GM18505 (cell line): ENCODE results near the gene TEKT4.
"Not testable (repeated sequence)": the region's sequence is repeated elsewhere in the genome, so short reads cannot be mapped to it uniquely, and the experiment has no call there.

ENCODE experiments used
- ATAC-seq: cut with Tn5 transposase; IDR thresholded peaks from one replicate; pipeline ENCODE4 v1.9.1; 2021; ENCODE audit not compliant: unreplicated experiment
- POLR2A ChIP-seq: IDR thresholded peaks from 4 replicates; pipeline ENCODE4 v1.6.1; 2011; ENCODE audit warnings: borderline replicate concordance; ENCODE audit not compliant: insufficient read depth, insufficient read length; ENCODE audit errors: extremely low read depth

TEKT4 gene, protein sequence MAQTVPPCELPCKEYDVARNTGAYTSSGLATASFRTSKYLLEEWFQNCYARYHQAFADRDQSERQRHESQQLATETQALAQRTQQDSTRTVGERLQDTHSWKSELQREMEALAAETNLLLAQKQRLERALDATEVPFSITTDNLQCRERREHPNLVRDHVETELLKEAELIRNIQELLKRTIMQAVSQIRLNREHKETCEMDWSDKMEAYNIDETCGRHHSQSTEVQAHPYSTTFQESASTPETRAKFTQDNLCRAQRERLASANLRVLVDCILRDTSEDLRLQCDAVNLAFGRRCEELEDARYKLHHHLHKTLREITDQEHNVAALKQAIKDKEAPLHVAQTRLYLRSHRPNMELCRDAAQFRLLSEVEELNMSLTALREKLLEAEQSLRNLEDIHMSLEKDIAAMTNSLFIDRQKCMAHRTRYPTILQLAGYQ

DNA sequence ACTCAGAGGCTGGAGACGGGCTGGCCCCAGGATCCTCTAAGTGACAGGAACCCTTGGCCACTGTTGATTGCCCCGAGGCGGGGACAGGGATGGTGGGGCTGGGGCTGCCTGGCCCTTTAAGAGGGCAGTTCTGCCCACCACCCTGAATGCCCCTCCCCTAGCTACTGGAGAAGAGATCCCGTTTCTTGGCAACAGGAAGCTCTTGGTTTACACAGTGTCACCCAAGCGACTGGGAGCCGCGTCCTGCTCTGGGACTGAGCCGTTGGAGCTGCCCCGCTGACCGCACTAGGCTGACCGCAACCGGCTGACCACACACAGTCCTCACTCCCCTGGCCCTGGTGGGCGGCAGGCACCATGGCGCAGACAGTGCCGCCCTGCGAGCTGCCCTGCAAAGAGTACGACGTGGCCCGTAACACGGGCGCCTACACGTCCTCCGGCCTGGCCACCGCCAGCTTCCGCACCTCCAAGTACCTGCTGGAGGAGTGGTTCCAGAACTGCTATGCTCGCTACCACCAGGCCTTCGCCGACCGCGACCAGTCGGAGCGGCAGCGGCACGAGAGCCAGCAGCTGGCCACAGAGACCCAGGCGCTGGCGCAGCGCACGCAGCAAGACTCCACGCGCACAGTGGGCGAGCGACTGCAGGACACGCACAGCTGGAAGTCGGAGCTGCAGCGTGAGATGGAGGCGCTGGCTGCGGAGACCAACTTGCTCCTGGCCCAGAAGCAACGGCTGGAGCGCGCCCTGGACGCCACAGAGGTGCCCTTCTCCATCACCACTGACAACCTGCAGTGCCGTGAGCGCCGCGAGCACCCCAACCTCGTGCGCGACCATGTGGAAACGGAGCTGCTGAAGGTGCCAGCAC, at the start of gene TEKT4:
Gene TEKT4, plus strand, starts transcription at position 205 of the 862 bp plus-strand sequence. Its CDS starts 150 bp downstream, at position 355.
- no peak for TF ChIP-seq POLR2A
- no peak for ATAC-seq

DNA sequence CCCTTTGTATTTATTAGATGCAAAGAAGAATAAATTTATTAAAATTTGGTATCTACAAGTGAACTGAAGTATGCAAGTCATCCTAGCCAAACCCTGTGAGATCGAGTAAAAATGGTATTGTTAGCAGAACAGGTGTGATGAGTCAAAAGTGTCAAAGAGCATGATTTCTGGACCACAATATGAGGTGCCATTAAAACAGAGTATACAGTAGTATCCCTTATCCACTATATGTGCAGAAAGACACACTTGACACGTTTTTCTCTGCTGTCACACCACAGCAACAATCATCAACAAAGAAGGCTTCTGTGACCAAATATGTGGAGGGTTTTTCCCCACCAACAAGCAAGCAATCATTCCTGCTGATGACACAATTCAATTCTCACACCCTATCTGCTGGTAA, 32.0 kb upstream of the TEKT4 start:
- not testable (repeated sequence) for ATAC-seq

DNA sequence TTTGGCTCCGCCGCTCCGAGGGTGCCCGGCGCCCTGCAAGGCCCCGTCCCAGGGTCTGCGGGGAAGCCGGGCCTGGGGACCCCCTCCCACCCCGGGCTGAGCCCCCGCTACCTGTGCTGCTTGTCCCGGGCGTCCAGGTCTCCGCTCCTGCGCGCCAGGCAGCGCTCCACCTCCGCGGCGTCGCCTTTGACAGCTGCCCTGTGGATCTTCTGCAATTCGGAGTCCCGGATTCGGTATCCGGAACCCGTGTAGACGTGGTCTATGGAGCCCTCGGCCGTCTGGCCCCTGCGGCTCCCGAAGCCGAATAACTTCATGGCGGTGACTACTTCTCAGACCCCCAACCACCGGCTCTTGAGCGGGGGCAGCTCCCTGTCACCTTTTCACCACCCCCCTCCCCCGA, 14.4 kb upstream of the TEKT4 start:
- ATAC-seq = not testable (repeated sequence)

DNA sequence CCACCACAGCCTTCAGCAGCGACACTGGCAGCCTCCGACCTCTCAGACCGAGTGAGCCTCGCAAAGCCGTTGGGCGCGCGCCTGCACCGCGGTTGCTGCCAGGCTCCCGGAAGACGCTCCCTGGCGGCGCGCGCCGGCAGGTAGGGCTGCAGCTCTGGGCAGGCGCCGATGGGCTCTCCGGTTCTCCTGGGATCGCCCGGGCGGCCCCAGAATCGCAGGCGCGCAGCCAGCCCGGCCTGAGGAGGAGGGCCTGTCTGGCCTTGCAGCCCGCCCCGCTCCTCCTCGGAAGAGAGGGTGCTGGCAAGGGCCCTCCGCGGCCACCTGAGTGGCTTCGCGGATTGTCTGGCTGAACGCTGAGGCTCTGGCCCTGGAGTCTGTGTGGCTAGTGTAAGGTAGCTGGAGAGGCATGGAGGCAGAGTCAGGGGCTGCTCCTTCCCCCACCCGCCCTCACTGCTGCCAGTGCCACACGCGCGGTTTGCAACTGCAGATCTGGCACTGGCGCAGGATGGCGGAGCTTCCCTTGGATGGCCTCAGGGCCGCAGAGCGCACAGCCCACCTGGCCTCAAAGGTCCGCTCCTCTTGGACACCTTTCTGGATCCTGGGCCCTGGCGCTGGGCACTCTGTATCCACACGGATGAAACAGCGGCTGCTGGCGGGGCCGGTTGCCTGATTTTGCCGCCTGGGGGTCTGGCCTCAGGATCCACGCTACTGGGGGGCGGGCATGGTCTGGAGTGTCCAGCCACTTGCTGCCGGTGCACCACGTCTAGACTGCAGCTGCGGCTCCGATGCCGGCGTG, 13.7 kb upstream of the TEKT4 start:
- not testable (repeated sequence) for ATAC-seq

DNA sequence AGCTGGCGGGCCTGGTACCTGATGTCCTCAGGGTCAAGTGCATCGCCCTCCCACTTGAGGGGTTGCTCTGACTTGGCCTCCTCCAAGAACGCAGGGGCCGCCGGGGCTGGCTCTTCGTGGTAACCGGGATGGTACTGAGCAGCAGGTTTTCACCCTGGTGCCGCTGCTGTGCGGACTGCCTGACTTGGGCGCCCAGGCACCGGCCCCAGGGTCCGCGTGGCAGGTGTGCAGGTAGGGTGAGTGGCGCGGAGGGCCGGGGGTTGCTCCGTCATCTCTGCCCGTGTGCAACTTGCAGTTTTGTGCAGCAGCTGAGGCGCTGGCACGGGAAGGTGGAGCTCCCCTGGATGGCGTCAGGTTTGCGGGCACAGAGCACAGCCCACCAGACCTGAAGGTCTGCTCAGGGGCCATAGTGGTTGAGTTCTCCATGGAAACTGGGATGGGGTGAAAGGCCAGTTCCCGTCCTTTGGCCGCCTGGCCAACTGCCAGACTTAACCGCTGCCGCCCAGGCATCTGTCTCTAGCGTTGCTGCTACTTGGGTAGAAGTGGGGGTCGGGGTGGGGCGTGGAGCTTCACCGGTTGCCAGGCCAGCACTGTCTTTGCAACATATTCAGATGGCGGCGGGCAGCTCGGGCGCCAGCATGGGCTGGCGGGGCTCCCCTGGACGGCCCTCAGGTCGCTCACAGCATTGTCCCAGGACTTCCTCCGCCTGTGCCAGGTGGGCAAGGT, 12.9 kb upstream of the TEKT4 start:
- ATAC-seq = not testable (repeated sequence)

DNA sequence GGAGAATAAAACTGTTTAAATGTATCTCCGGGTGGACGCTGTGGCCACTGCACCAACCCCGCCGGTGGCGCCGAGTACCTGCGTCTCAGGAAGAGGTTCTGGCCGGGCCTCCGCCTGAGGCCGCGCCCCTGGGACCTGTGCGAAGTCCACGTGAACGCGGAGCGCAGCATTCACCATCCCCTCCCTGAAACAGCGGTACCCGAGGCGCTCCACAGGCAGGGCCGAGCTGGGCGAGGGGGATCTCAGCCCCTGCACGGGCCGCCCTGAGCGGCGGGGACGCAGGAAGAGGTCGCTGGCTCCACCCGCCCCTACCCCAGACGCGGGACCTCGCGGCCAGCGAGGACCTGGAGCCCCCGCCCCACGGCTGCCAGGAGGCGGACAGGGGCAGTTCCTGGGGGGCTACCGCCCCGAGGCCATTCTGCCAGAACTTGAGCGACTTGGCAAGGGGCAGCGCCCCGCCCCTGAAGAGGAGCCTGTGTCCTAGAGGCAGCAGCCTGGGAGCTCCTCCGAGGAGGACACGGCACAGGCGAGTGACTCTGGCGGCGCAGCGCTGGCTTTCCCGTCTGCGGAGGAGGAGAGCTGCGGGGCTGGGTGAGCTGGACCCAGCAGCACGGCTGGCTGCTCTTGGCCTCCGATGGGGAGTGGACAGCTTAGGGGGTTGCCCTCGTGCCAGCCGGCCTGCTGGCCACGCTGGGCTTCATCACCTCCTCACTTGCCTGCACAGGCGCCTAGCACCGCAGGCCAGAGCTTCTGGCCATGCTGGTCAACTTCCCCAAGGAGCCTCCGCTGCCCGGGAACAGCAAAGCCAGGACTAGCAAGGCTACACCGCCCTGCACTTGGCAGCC, 9.7 kb upstream of the TEKT4 start:
- no peak for ATAC-seq
- TF ChIP-seq POLR2A = no peak

DNA sequence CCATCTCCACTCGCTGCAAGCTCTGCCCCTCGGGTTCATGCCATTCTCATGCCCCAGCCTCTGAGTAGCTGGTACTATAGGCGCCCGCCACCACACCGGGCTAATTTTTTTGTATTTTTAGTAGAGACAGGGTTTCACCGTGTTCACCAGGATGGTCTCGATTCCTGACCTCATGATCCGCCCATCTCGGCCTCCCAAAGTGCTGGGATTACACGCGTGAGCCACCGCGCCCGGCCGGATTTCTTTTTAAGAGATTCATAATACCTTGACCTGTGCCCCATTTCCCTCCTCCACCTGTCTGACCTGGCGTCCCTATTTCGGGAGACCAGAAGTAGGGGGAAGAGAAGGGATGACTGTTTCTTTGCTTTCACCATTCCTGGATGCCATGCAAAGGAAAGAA, 8.3 kb upstream of the TEKT4 start:
- not testable (repeated sequence) for ATAC-seq

DNA sequence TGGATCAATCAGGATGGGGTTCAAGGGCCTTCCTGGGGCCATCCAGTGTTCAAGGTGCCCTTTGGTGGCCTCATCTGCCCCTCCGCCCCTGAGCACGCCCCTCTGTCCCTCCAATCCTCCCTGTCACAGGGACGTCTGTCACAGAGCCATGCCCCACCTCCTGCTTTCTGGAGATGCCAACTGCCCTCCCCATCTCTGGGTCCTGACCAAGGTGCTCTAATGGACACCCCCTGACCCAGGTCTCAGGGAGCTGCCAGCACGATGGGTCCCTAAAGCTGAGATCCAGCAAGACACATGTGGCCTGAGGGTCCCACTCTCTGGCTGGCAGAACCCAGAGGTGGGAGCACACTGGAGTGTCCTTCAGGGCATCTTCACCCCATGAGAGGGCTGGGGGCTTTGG, 2.1 kb upstream of the TEKT4 start:
- ATAC-seq = no peak
- no peak for TF ChIP-seq POLR2A

DNA sequence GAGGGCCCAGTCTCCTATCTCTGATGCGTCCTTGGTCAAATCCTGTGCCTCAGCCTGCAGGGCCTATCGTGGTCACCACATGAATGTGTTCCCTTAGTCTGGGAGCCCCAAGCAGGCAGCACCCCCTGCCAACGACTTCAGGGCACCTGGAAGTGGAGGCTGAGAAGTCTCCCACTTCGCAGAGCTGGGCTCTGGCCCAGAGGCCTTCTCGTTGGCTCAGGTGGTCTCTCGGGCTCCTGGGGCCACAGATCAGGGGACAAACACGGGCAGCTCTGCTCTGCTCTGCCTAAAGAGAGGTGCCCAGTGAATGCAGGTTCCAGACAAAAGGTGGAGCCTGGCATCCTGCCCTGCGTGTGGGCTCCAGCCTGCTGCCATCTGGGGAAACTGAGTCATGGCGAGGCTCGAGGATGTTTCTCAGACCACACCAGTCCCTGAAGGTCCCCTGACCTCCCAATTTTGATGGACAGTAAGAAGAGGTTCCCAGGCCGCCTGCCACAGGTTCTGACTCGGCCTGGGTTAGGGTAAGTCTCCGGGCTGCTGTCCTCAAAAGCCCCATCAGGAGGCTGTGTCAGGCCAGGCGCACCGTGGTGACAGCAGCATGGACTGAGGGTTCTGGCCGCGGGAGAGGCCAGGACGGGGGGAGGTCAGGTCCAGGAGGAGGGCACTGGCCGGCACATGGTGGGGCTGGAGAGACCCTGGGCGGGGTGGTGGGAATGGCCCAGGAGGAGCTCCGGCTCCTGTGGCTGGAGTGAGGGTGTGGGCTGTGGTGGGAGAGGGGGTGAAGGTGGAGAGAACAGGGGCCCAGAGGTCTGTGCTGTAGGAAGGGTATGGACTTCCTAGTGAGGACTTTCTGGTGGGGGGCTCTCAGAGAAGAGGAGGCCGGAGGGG, 1.4 kb upstream of the TEKT4 start:
- ATAC-seq = no peak
- no peak for TF ChIP-seq POLR2A

DNA sequence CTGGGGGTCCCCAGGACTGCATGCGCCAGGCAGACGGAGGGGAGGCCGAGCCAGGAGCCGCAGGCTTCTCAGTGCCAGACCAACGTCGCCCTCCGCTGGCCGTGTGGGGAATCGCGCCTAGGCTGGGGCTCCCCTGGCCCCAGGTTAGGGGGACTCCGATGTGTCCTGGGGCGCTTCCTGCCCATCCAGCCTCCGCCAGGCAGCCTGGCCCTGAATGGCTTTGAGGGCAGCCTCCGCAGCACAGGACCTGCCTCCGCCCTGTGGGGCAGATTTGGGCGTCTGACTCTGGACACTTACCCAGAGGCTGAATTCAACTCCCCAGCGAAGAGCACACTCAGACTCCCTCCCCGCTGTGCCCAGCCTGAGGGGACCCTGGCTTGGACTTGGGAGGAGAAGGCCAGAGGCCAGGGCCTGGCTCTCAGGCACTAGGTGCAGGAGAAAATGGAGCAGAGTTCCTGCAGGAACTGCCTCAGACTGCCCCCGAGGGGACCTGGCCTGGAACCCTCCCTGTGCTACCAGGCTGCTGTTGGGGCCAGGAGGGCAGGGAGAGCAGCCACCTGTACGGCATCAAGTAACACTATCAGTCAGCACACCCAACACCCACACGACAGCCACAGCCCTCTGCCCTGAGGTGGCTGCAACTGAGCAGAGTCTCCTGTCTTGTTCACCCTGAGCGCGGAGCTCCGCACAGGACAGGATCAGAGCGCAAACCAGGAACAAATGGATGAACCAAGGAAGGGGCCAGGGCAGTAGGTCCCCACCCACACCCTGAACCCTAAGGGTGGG, 597 bp upstream of the TEKT4 start:
- ATAC-seq = no peak
- no peak for TF ChIP-seq POLR2A

DNA sequence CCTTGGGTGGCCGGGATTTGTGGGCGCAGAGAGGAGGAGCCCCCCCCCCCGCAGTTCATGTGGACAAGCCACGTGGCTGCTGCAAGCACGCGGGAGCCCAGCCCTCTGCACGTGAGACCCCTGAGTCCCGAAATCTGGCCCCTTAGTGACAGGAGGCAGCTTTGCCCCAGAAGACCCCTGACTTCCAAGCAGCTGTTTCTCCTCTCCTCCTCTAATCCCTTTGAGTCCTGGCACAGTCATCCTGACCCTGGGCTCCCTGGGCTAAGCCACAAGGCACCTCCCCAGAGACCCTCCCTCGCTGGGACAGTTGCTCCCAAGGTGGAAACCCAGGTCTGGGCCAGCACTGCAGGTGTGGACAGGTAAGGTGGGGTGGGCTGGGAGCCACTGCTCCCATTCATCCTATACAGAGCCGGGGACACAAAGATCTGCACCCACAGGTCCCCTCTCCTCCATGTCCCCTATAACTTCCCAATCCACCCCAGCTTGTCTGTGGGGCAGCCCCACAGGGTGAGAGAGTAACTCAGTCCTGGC, 923 bp downstream of the TEKT4 start:
- no peak for ATAC-seq
- no peak for TF ChIP-seq POLR2A
